ENCODE data around the gene RAB42. TPM values are rescaled to one million over a fixed set of nuclear protein-coding genes. Genes with fewer than 3 reads are reported as not detected.

RAB42 gene
- total and polyA plus RNA-seq, 9 of the 15 experiments (the other 6 are each of a cell fraction or from before 2014, with no cell fraction given), result 0.07 to 0.14 (median 0.12) TPM; not detected in 6

GRCh38 chr1:28577738-28578536 is 14.1 kb upstream of the RAB42 start (continued):
- peak; percentile 9 for TF ChIP-seq KDM5B (IDR thresholded peaks at IDR 0.05; ENCODE audit: insufficient replicate concordance, low read depth, low read length)
- TF ChIP-seq, protein P1, sequence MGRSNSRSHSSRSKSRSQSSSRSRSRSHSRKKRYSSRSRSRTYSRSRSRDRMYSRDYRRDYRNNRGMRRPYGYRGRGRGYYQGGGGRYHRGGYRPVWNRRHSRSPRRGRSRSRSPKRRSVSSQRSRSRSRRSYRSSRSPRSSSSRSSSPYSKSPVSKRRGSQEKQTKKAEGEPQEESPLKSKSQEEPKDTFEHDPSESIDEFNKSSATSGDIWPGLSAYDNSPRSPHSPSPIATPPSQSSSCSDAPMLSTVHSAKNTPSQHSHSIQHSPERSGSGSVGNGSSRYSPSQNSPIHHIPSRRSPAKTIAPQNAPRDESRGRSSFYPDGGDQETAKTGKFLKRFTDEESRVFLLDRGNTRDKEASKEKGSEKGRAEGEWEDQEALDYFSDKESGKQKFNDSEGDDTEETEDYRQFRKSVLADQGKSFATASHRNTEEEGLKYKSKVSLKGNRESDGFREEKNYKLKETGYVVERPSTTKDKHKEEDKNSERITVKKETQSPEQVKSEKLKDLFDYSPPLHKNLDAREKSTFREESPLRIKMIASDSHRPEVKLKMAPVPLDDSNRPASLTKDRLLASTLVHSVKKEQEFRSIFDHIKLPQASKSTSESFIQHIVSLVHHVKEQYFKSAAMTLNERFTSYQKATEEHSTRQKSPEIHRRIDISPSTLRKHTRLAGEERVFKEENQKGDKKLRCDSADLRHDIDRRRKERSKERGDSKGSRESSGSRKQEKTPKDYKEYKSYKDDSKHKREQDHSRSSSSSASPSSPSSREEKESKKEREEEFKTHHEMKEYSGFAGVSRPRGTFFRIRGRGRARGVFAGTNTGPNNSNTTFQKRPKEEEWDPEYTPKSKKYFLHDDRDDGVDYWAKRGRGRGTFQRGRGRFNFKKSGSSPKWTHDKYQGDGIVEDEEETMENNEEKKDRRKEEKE (IDR thresholded peaks at IDR 0.05; ENCODE audit: borderline replicate concordance in 1 of 2, control insufficient read depth in 1 of 2, low read depth in 2 of 2, low read length in 1 of 2), result peak in 1 of 2 experiments; percentile 46; a peak in 1 of 4 replicates
- no peak for TF ChIP-seq MAZ (CRISPR knock-in tag; conservative IDR thresholded peaks at IDR 0.05 in 1 of 2, IDR thresholded peaks at IDR 0.05 in 1 of 2)
- TF ChIP-seq CBX5 (IDR thresholded peaks at IDR 0.05; ENCODE audit: borderline replicate concordance, low read depth), result no peak
- TF ChIP-seq CREBBP (IDR thresholded peaks at IDR 0.05; ENCODE audit: low read depth, low read length), result no peak
- TF ChIP-seq ZNF586 (CRISPR knock-in tag; conservative IDR thresholded peaks at IDR 0.05), result no peak
- TF ChIP-seq, protein P2, sequence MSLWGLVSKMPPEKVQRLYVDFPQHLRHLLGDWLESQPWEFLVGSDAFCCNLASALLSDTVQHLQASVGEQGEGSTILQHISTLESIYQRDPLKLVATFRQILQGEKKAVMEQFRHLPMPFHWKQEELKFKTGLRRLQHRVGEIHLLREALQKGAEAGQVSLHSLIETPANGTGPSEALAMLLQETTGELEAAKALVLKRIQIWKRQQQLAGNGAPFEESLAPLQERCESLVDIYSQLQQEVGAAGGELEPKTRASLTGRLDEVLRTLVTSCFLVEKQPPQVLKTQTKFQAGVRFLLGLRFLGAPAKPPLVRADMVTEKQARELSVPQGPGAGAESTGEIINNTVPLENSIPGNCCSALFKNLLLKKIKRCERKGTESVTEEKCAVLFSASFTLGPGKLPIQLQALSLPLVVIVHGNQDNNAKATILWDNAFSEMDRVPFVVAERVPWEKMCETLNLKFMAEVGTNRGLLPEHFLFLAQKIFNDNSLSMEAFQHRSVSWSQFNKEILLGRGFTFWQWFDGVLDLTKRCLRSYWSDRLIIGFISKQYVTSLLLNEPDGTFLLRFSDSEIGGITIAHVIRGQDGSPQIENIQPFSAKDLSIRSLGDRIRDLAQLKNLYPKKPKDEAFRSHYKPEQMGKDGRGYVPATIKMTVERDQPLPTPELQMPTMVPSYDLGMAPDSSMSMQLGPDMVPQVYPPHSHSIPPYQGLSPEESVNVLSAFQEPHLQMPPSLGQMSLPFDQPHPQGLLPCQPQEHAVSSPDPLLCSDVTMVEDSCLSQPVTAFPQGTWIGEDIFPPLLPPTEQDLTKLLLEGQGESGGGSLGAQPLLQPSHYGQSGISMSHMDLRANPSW (CRISPR knock-in tag; IDR thresholded peaks at IDR 0.05), result no peak
